Astrocyte (in vitro differentiated cells and primary cell): ENCODE results near the gene FARS2.

Experiments
- EZH2 ChIP-seq: IDR thresholded peaks from 2 replicates; pipeline ENCODE4 v1.6.1; 2012; ENCODE audit warnings: mild to moderate bottlenecking, low read length, inconsistent platforms; ENCODE audit not compliant: insufficient read depth
- TF ChIP-seq, protein P1 (sequence below): IDR thresholded peaks from 2 replicates; pipeline ENCODE4 v1.5.1; 2011; ENCODE audit warnings: low read depth, mild to moderate bottlenecking, inconsistent platforms, low read length, moderate library complexity; ENCODE audit not compliant: insufficient read depth

DNA sequence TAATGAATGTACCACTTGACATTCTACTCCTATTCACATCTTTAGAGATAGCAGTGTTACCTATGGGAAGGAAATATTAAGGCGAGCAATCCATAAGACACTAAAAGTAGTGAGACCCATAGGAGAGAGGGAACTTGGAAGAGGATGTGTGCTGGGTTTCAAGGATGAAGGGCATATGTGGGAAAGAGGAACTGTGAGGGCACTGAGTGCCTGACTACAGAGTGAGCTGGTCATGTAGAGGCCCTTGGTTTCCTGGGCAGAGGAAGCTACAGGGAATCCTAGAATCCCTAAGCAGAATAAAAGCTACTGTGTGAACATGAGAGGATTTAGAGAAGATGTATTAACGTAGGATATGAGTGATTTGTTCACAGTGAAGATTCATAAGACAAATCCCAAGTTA, 262.8 kb downstream of the FARS2 start:
- TF ChIP-seq, protein P1, sequence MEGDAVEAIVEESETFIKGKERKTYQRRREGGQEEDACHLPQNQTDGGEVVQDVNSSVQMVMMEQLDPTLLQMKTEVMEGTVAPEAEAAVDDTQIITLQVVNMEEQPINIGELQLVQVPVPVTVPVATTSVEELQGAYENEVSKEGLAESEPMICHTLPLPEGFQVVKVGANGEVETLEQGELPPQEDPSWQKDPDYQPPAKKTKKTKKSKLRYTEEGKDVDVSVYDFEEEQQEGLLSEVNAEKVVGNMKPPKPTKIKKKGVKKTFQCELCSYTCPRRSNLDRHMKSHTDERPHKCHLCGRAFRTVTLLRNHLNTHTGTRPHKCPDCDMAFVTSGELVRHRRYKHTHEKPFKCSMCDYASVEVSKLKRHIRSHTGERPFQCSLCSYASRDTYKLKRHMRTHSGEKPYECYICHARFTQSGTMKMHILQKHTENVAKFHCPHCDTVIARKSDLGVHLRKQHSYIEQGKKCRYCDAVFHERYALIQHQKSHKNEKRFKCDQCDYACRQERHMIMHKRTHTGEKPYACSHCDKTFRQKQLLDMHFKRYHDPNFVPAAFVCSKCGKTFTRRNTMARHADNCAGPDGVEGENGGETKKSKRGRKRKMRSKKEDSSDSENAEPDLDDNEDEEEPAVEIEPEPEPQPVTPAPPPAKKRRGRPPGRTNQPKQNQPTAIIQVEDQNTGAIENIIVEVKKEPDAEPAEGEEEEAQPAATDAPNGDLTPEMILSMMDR = no peak
- no peak for TF ChIP-seq EZH2
